T-cell (primary cell): ENCODE data around the gene UBAC2. TPM values are rescaled to one million over a fixed set of nuclear protein-coding genes. Genes with fewer than 3 reads are reported as not detected.
A peak's percentile ranks its signal among the peaks of the same experiment; 100 is the strongest.

Source experiments
- ATAC-seq, 4 experiments: fragments of 200-7000 bp in 3 of 4; fragments of 150-1000 bp in 1 of 4; cut with Tn5 transposase; replicated peaks in 1 of 4; 1 replicate in 3 of 4; 2 replicates in 1 of 4; pipeline ENCODE4 v1.10.0; 2021; ENCODE audit warnings: moderate library complexity in 3 of 4, mild to moderate bottlenecking in 2 of 4, moderate number of reproducible peaks in 1 of 4
- CTCF ChIA-PET, 2 donors: fragments of 300-600 bp; sonication (Branson Sonifier 250); formaldehyde crosslinking; loops; one replicate each; lab custom pipeline; 2022; ENCODE audit warnings: antibody characterized with exemption in 2 of 2; lab: Charles Lee
- POLR2A ChIA-PET, 2 donors: fragments of 300-600 bp; sonication (Branson Sonifier 250); formaldehyde crosslinking; loops; one replicate each; lab custom pipeline; 2022; ENCODE audit warnings: antibody characterized with exemption in 2 of 2; lab: Charles Lee
- DNase-seq, 35 experiments: peaks; one replicate each; pipeline versions ENCODE4 v3.0.0 to v3.0.0-alpha.2; 2013 to 2023
- H3K27ac ChIP-seq: one replicate; pipeline ENCODE4 v1.5.1; 2013; ENCODE audit warnings: low read length
- H3K27me3 ChIP-seq, 2 experiments: replicated peaks in 1 of 2; 1 replicate in 1 of 2; 2 replicates in 1 of 2; pipeline versions ENCODE4 v1.6.1 to v1.7.0; 2013; ENCODE audit warnings: low read length in 1 of 2, mixed read lengths in 1 of 2; ENCODE audit not compliant: control insufficient read depth in 2 of 2, insufficient read depth in 2 of 2; ENCODE audit errors: extremely low read depth in 1 of 2
- H3K36me3 ChIP-seq, 2 donors: 1 replicate in 1 of 2; 2 replicates in 1 of 2; pipeline versions ENCODE4 v1.6.1 to v1.7.0; 2013; ENCODE audit warnings: low read length in 1 of 2; ENCODE audit not compliant: control insufficient read depth in 2 of 2, insufficient read depth in 1 of 2; ENCODE audit errors: extremely low read depth in 1 of 2
- H3K4me1 ChIP-seq, 2 experiments: 1 replicate in 1 of 2; 2 replicates in 1 of 2; pipeline versions ENCODE4 v1.6.1 to v1.7.0; 2013; ENCODE audit warnings: low read length in 2 of 2, mixed read lengths in 1 of 2; ENCODE audit not compliant: insufficient read depth in 2 of 2, control insufficient read depth in 1 of 2; ENCODE audit errors: extremely low read depth in 1 of 2
- H3K4me3 ChIP-seq, 2 donors: 1 replicate in 1 of 2; 2 replicates in 1 of 2; pipeline versions ENCODE4 v1.5.1 to v1.7.0; 2013; ENCODE audit warnings: mild to moderate bottlenecking in 2 of 2, low read length in 1 of 2, moderate library complexity in 1 of 2; ENCODE audit not compliant: control insufficient read depth in 1 of 2; ENCODE audit errors: extremely low read depth in 1 of 2
- H3K9me3 ChIP-seq: 2 replicates; pipeline ENCODE4 v1.7.0; 2013
- H3K27ac Mint-ChIP-seq, 2 donors: one replicate each; pipeline ENCODE4 v1.8.0; 2020 to 2021; ENCODE audit warnings: mild to moderate bottlenecking in 2 of 2, mixed read lengths in 2 of 2
- H3K27me3 Mint-ChIP-seq, 2 donors: one replicate each; pipeline ENCODE4 v1.8.0; 2021 to 2022; ENCODE audit warnings: mixed read lengths in 2 of 2
- H3K36me3 Mint-ChIP-seq: one replicate; pipeline ENCODE4 v1.8.0; 2021; ENCODE audit warnings: mixed read lengths
- H3K4me1 Mint-ChIP-seq, 3 donors: one replicate each; pipeline ENCODE4 v1.8.0; 2020 to 2022; ENCODE audit warnings: mixed read lengths in 3 of 3, mild to moderate bottlenecking in 1 of 3
- H3K4me3 Mint-ChIP-seq, 3 donors: one replicate each; pipeline ENCODE4 v1.8.0; 2020 to 2022; ENCODE audit warnings: mild to moderate bottlenecking in 3 of 3, mixed read lengths in 3 of 3, moderate library complexity in 3 of 3
- H3K9me3 Mint-ChIP-seq, 3 donors: one replicate each; pipeline ENCODE4 v1.8.0; 2020 to 2022; ENCODE audit warnings: mixed read lengths in 3 of 3
- WGBS: methylation state at CpG from one replicate; pipeline ENCODE4 v1.1.5; 2013; ENCODE audit warnings: missing lambda C conversion rate; ENCODE audit not compliant: insufficient coverage; 5-methylcytosine and 5-hydroxymethylcytosine counted together
- total RNA-seq, 35 experiments: library from RNA in 6 of 35; stranded (reverse) in 6 of 35; fragments of 120-200 nt in 1 of 35; gene quantifications; one replicate each; pipeline versions ENCODE4 v1.2.1 to v1.2.4 and lab custom pipeline; 2013 to 2026

UBAC2 gene
- total RNA-seq, 5 donors from 2014 or later (not counting 1 experiment from before 2014, with no cell fraction given), result 83.3 to 99.3 (median 84.9) TPM

- POLR2A ChIA-PET, result no interaction called here
- Mint-ChIP-seq H3K4me1 (peaks cover 91 to 97% (median 92%) of the 10 kb centered on the region in 3 donors), H3K27me3 (no peaks in the 10 kb centered on the region), H3K36me3 (peaks cover 38% of the 10 kb centered on the region), H3K9me3 (peaks cover 0 to 7% (median 5%) of the 10 kb centered on the region in 3 donors), H3K4me3 (peak overlapping the region in 1 of 3 donors; percentile 41), H3K27ac (peak overlapping the region; percentile 81 to 90)
- ATAC-seq (no peak), DNase-seq (no peak)
- WGBS, result no CpG with 5 or more reads among the region's 4 CpGs
- Histone ChIP-seq H3K9me3 (peaks cover 4% of the 10 kb centered on the region), H3K4me3 (no peak overlapping the region), H3K36me3 (peaks cover 0 to 10% of the 10 kb centered on the region in 2 donors), H3K4me1 (peaks cover 55 to 75% of the 10 kb centered on the region in 2 experiments), H3K27ac (peak overlapping the region; percentile 83), H3K27me3 (no peaks in the 10 kb centered on the region)
- CTCF ChIA-PET, result no interaction called here
Measured at GRCh38 chr13:99225078-99225477, 24.4 kb downstream of the UBAC2 start.

GRCh38 chr13:99226513-99226912 lies 25.9 kb downstream of the UBAC2 start:
- Mint-ChIP-seq H3K27me3 (no peaks in the 10 kb centered on the region), H3K27ac (peak overlapping the region; percentile 81 to 86), H3K4me1 (peaks cover 89 to 93% (median 90%) of the 10 kb centered on the region in 3 donors), H3K36me3 (peaks cover 38% of the 10 kb centered on the region), H3K9me3 (peaks cover 0 to 7% (median 5%) of the 10 kb centered on the region in 3 donors), H3K4me3 (peak overlapping the region in 1 of 3 donors; percentile 41)
- Histone ChIP-seq H3K27ac (peak overlapping the region; percentile 25), H3K4me1 (peaks cover 63 to 64% of the 10 kb centered on the region in 2 experiments), H3K9me3 (peaks cover 4% of the 10 kb centered on the region), H3K4me3 (no peak overlapping the region), H3K36me3 (peaks cover 0 to 10% of the 10 kb centered on the region in 2 donors), H3K27me3 (no peaks in the 10 kb centered on the region)
- ATAC-seq (no peak), DNase-seq (no peak)
- ChIA-PET POLR2A (interaction anchor here in 1 of 2 donors (0.6 to 0.7 kb wide), 2 partner anchors 11 to 32 kb away, joined by 4 to 6 read pairs; partner anchors contain the start of gene GPR18), CTCF (no interaction called here)
- 50% methylated on average over 1 of the region's 2 CpGs for WGBS

GRCh38 chr13:99227331-99227900 lies 26.8 kb downstream of the UBAC2 start:
- Mint-ChIP-seq H3K27ac (peak overlapping the region; percentile 83 to 94), H3K27me3 (no peaks in the 10 kb centered on the region), H3K4me1 (peaks cover 87 to 90% (median 87%) of the 10 kb centered on the region in 3 donors), H3K9me3 (peaks cover 0 to 7% (median 5%) of the 10 kb centered on the region in 3 donors), H3K36me3 (peaks cover 34% of the 10 kb centered on the region), H3K4me3 (peak overlapping the region in 2 of 3 donors; percentile 14 to 48)
- Histone ChIP-seq H3K9me3 (peaks cover 4% of the 10 kb centered on the region), H3K36me3 (peaks cover 0 to 10% of the 10 kb centered on the region in 2 donors), H3K27me3 (no peaks in the 10 kb centered on the region), H3K4me3 (no peak overlapping the region), H3K4me1 (peaks cover 57 to 59% of the 10 kb centered on the region in 2 experiments), H3K27ac (no peak overlapping the region)
- ChIA-PET POLR2A (no interaction called here), CTCF (no interaction called here)
- DNase-seq, result no peak
- ATAC-seq, result no peak
- WGBS, result 93% methylated on average over 2 of the region's 6 CpGs

GRCh38 chr13:99227909-99228688 lies 27.4 kb downstream of the UBAC2 start:
- no peaks in the 10 kb centered on the region for H3K9me3 ChIP-seq
- 72% methylated on average over 4 of the region's 15 CpGs for WGBS
- DNase-seq (no peak), ATAC-seq (no peak)
- H3K4me1 ChIP-seq, result peaks cover 53 to 65% of the 10 kb centered on the region in 2 experiments
- H3K9me3 Mint-ChIP-seq, result peaks cover 0 to 6% (median 5%) of the 10 kb centered on the region in 3 donors
- ChIA-PET POLR2A (interaction anchor here in 1 of 2 donors (0.7 kb wide), 1 partner anchor 28 kb away, joined by 6 read pairs; no protein-coding TSS in a partner anchor), CTCF (no interaction called here)
- peaks cover 80 to 85% (median 83%) of the 10 kb centered on the region in 3 donors for H3K4me1 Mint-ChIP-seq
- peak overlapping the region; percentile 88 to 94 for H3K27ac Mint-ChIP-seq
- peak overlapping the region; percentile 74 for H3K27ac ChIP-seq
- H3K36me3 ChIP-seq, result peaks cover 0 to 10% of the 10 kb centered on the region in 2 donors
- no peaks in the 10 kb centered on the region for H3K27me3 ChIP-seq
- no peaks in the 10 kb centered on the region for H3K27me3 Mint-ChIP-seq
- H3K36me3 Mint-ChIP-seq, result peaks cover 27% of the 10 kb centered on the region
- no peak overlapping the region for H3K4me3 ChIP-seq
- H3K4me3 Mint-ChIP-seq, result peak overlapping the region; percentile 51 to 75 (median 74)

GRCh38 chr13:99228737-99229691 lies 28.4 kb downstream of the UBAC2 start:
- ChIA-PET CTCF (interaction anchor here in 1 of 2 donors (0.9 to 2.1 kb wide), 3 partner anchors 16 to 37 kb away, joined by 3 to 6 read pairs (median 4); no protein-coding TSS in a partner anchor), POLR2A (interaction anchor here in 1 of 2 donors (0.6 to 0.7 kb wide), 2 partner anchors 20 to 27 kb away, joined by 5 to 6 read pairs; no protein-coding TSS in a partner anchor)
- H3K9me3 ChIP-seq, result no peaks in the 10 kb centered on the region
- peaks cover 71 to 82% (median 79%) of the 10 kb centered on the region in 3 donors for H3K4me1 Mint-ChIP-seq
- H3K27ac Mint-ChIP-seq, result peak overlapping the region; percentile 88 to 94
- no peaks in the 10 kb centered on the region for H3K9me3 Mint-ChIP-seq
- H3K27me3 Mint-ChIP-seq, result no peaks in the 10 kb centered on the region
- H3K4me3 Mint-ChIP-seq, result peak overlapping the region; percentile 51 to 75 (median 74)
- peak overlapping the region; percentile 74 for H3K27ac ChIP-seq
- DNase-seq, result peak in 1 of 35 experiments; percentile 60
- H3K36me3 ChIP-seq, result peaks cover 0 to 10% of the 10 kb centered on the region in 2 donors
- peak; percentile 39 to 74 (median 47) for ATAC-seq
- WGBS, result 13% methylated on average over 6 of the region's 13 CpGs
- no peaks in the 10 kb centered on the region for H3K27me3 ChIP-seq
- H3K4me1 ChIP-seq, result peaks cover 47 to 66% of the 10 kb centered on the region in 2 experiments
- peak overlapping the region; percentile 11 to 39 for H3K4me3 ChIP-seq
- peaks cover 24% of the 10 kb centered on the region for H3K36me3 Mint-ChIP-seq
